ENCODE results near the gene TSC2.

TSC2 gene

GRCh38 chr16:2090777-2091546 is 43.2 kb downstream of the TSC2 start:
- DNase-seq (ENCODE audit: low read depth): no peak
- TF ChIP-seq CTCF (IDR thresholded peaks at IDR 0.05; ENCODE audit: control insufficient read depth, extremely low read depth, insufficient read depth): no peak
- no peak overlapping the region for H3K4me3 ChIP-seq (ENCODE audit: low read depth, low read length)

- no peak for DNase-seq (ENCODE audit: low read depth)
- no peak overlapping the region for H3K4me3 ChIP-seq (ENCODE audit: low read depth, low read length)
- TF ChIP-seq CTCF (IDR thresholded peaks at IDR 0.05; ENCODE audit: control insufficient read depth, extremely low read depth, insufficient read depth): no peak
These were observed 43.9 kb downstream of the TSC2 start for GRCh38 chr16:2091547-2092255.

- no peak for DNase-seq (ENCODE audit: low read depth)
- no peak overlapping the region for H3K4me3 ChIP-seq (ENCODE audit: low read depth, low read length)
- no peak for TF ChIP-seq CTCF (IDR thresholded peaks at IDR 0.05; ENCODE audit: control insufficient read depth, extremely low read depth, insufficient read depth)
These were observed 44.5 kb downstream of the TSC2 start for GRCh38 chr16:2092256-2092620.

- TF ChIP-seq CTCF (IDR thresholded peaks at IDR 0.05; ENCODE audit: control insufficient read depth, extremely low read depth, insufficient read depth): no peak
- DNase-seq (ENCODE audit: low read depth): no peak
- no peak overlapping the region for H3K4me3 ChIP-seq (ENCODE audit: low read depth, low read length)
These were observed 45.1 kb downstream of the TSC2 start for GRCh38 chr16:2092866-2093265.

- no peak overlapping the region for H3K4me3 ChIP-seq (ENCODE audit: low read depth, low read length)
- DNase-seq (ENCODE audit: low read depth): no peak
- no peak for TF ChIP-seq CTCF (IDR thresholded peaks at IDR 0.05; ENCODE audit: control insufficient read depth, extremely low read depth, insufficient read depth)
These were observed 46.0 kb downstream of the TSC2 start for GRCh38 chr16:2093793-2094192.

GRCh38 chr16:2095315-2095853 is 47.6 kb downstream of the TSC2 start:
- no peak for TF ChIP-seq CTCF (IDR thresholded peaks at IDR 0.05; ENCODE audit: control insufficient read depth, extremely low read depth, insufficient read depth)
- H3K4me3 ChIP-seq (ENCODE audit: low read depth, low read length): no peak overlapping the region
- DNase-seq (ENCODE audit: low read depth): no peak
